ENCODE data around the gene CALR.
"Not testable (repeated sequence)": the region's sequence is repeated elsewhere in the genome, so short reads cannot be mapped to it uniquely, and the experiment has no call there.

CALR gene

DNA sequence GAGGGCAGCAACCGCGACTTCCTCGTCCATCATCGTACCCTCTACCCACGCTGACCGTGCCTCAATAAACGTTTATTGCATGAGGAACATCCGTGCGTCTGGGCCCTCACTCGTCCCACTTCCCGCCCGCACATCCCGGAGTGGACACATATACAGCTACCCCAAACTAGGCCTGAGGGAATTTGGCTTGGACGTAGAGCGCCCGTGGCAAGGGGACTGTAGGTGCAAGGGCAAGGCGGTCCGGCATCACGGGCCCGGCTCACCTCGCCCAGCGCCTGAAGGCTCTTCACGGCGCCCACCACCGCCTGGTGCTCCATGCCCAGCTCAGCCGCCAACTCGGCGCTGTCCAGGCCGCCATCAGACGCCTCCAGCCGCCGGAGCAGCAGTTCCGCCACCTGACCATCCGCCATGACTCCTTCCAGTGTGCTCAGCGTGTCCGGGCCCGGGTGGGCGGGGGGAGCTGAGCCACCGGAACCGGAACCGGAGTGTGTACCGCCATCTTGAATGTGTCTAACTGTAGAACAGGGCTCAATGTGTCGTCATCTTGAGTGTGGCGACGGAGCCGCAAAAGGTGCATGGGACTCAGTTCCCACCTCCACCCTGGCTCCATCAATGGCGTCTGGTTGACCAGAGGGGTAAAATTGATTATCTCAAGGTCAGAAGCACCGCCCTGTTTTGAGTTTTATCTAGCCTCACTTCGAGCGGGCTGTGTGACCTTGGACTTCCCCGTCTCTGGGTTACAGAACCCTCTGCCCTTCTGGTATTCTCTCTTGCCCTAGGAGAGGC is 4.9 kb upstream of the CALR start, which contains the start of gene FARSA:
FARSA (minus strand) TSS at position 425 of the 786 bp plus-strand sequence; CDS start at position 410, 15 bp downstream.
- peak; percentile 73 to 79 for DNase-seq (ENCODE audit: low read depth in 1 of 2, low spot score in 1 of 2)

DNA sequence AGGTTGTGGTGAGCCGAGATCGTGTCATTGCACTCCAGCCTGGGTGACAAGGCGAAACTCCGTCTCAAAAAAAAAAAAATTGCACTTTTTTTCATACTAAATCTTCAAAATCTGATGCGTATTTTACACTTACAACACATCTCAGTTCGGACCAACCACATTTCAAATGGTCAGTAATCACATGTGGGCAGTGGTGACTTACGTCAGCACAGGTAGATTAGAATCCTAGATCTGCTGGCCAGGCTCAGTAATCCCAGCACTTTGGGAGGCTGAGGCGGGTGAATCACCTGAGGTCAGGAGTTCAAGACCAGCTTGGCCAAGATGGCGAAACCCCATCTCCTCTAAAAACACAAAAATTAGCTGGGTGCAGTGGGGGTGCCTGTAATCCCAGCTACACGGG is 3.3 kb upstream of the CALR start:
- DNase-seq (ENCODE audit: low read depth in 1 of 2, low spot score in 1 of 2): no peak

DNA sequence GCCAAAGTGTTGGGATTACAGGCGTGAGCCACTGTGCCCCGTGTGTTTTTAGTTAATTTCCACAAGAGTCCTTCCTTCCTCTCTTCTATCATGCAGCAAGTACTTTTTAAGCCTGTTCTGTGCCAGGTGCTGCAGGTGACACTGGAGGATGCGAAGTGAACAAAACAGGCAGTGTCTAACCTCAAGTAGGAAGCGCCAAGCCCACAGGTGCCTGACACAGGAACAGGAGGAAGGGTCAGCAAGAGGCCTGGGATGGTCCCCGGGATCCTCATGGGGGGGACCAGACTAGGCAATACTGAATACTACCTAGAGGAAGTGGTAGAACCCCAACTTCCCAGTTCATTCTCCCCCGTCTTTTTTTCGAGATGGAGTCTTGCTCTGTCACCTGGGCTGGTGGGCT is 1.8 kb upstream of the CALR start:
- no peak for DNase-seq (ENCODE audit: low read depth in 1 of 2, low spot score in 1 of 2)

DNA sequence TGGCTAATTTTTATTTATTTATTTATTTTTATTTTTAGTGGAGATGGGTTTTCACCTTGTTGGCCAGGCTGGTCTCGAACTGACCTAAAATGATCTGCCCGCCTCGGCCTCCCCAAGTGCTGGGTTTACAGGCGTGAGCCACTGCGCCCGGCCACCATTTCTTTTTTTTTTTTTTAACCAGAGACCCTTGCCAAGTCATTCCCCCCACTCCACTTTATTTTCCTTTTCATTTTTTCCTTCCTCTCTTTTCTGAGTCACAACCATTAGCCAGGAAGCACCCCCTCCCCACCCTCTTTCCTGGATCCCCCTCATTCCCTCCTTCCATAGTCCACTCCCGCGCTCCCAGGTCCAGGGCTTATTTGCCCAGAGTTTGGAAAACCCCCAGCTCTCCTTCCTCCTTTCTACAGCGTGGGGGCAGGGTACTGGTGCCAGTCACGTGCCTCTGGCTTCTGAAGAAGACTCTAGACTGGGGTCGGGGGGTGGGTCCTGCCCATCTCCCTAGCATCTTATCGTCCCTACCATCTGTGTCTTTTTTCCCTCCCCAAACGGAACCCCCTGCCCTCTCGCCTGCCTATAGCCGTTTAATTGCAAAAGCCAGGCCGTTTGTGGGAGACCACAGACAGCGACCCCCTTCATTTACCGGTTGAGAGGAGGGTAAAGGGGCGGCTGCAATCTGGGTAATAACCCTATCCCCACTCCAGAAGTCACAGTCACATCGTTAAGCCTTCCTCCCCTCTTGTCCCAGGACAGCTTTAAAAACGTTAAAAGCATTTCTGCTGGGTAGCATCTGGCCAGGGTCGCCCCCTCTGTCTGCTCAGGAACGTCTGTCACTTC is 1.1 kb upstream of the CALR start:
- no peak for DNase-seq (ENCODE audit: low read depth in 1 of 2, low spot score in 1 of 2)

DNA sequence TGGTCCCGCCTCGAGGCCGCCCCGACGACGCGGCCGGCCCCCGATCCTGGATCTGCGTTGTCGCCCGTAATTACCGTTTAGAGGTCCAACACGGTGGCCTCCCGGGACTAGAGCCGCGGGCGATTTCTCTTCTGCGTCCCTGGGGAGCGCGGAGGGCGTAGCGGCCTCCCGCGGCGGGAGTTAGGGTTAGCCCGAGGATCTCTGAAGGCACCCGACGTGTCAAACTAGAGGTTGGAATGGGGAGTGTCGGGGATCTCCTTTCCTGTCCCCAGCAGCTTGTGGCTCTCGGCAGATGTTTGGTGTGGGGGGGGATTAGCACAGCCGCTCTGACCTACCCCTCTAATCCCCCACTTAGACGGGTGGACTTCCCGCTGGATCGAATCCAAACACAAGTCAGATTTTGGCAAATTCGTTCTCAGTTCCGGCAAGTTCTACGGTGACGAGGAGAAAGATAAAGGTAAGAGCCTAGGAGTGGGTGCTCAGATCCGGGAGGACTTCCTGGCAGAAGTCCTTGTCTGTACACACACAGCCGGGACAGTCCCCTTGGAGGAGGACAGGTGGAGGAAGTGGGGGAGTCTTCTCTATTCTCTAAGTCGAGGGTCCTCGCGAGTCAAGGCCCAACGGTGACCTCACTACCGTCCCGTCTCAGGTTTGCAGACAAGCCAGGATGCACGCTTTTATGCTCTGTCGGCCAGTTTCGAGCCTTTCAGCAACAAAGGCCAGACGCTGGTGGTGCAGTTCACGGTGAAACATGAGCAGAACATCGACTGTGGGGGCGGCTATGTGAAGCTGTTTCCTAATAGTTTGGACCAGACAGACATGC is 581 bp downstream of the CALR start:
- no peak for DNase-seq (ENCODE audit: low read depth in 1 of 2, low spot score in 1 of 2)

DNA sequence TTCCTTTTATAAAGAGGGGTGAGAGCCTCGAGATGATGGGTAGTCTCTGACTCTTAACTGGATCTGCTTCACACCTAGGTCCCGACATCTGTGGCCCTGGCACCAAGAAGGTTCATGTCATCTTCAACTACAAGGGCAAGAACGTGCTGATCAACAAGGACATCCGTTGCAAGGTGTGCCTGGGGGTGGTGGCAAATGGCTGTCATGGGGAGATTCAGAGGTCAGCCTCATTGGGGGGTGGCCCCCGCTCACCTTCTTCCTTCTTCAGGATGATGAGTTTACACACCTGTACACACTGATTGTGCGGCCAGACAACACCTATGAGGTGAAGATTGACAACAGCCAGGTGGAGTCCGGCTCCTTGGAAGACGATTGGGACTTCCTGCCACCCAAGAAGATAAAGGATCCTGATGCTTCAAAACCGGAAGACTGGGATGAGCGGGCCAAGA is 1.6 kb downstream of the CALR start:
- DNase-seq (ENCODE audit: low read depth in 1 of 2, low spot score in 1 of 2): no peak

DNA sequence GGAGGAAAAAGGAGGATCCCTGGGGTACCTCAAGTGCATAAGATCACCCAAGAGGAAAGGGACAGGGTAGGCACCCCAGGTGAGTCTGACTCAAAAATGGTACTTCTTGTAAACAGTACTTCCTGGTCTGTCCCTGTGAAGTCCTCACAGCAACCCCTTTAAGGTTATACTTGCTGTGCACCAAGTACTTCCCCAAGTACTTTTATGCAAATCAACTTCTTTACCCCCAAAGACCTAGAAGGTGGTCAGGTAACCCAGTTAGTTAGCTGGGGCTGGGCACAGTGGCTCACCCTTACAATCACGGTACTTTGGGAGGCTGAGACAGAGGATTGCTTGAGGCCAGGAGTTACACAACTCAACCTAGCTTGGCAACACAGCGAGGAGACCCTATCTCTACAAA is 2.5 kb downstream of the CALR start:
- no peak for DNase-seq (ENCODE audit: low read depth in 1 of 2, low spot score in 1 of 2)

DNA sequence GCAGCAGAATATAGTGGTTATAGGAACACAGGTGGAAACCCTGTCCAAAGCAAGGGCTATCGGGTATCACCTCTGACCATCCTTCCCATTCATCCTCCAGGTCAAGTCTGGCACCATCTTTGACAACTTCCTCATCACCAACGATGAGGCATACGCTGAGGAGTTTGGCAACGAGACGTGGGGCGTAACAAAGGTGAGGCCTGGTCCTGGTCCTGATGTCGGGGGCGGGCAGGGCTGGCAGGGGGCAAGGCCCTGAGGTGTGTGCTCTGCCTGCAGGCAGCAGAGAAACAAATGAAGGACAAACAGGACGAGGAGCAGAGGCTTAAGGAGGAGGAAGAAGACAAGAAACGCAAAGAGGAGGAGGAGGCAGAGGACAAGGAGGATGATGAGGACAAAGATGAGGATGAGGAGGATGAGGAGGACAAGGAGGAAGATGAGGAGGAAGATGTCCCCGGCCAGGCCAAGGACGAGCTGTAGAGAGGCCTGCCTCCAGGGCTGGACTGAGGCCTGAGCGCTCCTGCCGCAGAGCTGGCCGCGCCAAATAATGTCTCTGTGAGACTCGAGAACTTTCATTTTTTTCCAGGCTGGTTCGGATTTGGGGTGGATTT is 5.1 kb downstream of the CALR start:
- no peak for DNase-seq (ENCODE audit: low read depth in 1 of 2, low spot score in 1 of 2)

DNA sequence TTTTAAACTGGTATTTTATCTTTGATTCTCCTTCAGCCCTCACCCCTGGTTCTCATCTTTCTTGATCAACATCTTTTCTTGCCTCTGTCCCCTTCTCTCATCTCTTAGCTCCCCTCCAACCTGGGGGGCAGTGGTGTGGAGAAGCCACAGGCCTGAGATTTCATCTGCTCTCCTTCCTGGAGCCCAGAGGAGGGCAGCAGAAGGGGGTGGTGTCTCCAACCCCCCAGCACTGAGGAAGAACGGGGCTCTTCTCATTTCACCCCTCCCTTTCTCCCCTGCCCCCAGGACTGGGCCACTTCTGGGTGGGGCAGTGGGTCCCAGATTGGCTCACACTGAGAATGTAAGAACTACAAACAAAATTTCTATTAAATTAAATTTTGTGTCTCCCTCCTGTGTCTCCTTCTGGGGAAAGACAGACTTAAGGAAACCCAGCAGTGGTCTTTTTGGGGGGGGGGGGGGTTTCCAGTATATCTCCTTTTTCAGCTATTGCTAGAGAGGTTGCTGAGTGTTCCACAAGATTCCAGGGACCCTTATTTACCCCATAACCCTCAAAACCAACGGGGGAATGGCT is 5.8 kb downstream of the CALR start:
- DNase-seq (ENCODE audit: low read depth in 1 of 2, low spot score in 1 of 2): no peak

DNA sequence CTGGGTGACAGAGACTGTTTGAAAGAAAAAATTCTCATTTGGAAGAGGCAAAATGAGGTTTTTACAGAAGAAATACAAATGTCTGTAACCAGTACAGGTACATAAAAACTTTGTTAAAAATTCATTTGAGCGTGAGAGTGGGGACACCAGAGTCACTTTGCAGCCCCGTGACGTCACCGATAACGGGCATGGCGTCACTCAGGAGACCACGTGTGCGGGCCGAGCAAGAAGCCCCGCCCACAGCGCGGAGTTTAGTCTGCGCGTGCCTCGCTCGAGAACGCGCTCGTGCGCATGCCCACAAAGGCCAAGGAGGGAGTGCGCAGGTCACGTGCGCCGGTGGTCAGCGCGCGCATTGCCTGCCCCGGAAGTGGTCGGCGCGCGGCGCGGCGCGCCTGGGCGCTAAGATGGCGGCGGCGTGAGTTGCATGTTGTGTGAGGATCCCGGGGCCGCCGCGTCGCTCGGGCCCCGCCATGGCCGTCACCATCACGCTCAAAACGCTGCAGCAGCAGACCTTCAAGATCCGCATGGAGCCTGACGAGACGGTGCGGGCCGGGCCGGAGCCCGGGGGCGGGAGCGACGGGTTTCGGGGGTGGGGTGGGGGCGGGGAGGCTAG is 7.2 kb downstream of the CALR start, which contains the start of gene RAD23A:
RAD23A (plus strand) TSS at position 384 of the 613 bp plus-strand sequence; CDS start at position 471, 87 bp downstream.
- DNase-seq (ENCODE audit: low read depth in 1 of 2, low spot score in 1 of 2): peak; percentile 95 to 98

DNA sequence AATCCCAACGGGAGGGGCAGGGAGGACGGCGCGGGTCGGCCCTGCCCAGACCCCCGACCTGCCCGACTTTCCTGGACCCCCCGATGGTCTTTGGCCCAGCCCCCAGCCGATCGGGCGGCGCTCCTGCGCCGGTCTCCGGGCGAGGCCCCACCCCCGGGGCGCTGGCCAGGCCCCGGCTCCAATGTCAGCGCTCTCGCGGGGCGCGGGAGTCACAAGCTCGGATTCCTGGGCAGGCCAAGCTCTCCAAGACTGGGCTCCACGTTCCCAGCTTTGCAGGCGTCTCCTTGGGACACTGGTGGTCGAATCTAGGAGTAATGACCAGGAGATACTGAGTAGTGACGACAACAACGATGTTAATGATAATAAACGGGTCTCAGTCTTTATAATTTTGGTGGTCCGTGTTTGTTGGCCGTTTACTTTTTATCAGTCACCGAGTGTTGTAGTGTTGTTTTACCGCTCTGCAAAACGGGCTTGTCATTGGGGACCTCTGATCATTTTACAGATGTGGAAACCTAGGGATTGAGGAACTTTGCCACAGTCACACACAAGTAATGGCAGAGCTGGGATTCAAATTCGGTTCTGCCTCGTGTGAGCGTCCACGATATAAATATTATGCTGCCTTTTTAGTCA is 7.8 kb downstream of the CALR start:
- peak; percentile 20 to 42 for DNase-seq (ENCODE audit: low read depth in 1 of 2, low spot score in 1 of 2)

DNA sequence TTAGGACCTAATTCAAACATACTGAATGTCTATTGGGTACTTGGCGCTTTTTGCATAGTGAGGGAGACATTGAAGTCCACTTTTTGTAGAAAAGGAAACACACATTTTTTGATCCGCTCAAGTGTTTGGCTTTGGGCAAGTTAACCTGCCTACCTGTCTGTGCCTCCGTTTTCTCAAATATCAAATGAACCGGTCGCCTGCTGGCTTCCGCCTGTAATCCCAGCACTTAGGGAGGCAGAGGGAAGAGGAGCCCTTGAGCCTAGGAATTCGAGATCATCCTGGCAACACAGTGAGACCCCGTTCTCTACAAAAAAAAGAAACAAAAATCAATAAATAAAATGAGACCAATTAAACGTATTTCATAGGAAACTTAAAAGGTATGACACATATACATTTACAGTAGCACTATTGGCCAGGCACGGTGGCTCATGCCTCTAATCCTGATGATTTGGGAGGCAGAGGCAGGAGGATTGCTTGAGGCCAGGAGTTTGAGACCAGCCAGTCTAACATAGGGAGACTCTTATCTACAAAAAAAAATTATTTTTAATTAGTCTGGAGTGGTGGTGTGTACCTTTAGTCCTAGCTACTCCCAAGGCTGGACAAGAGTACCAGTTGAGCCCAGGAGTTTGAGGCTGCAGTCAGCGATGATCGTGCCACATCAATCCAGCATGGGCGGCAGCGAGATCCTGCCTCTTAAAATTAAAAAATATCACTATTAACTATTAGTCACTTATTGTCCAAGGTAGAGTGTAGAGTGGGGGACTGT is 8.5 kb downstream of the CALR start:
- DNase-seq (ENCODE audit: low read depth in 1 of 2, low spot score in 1 of 2): no peak

DNA sequence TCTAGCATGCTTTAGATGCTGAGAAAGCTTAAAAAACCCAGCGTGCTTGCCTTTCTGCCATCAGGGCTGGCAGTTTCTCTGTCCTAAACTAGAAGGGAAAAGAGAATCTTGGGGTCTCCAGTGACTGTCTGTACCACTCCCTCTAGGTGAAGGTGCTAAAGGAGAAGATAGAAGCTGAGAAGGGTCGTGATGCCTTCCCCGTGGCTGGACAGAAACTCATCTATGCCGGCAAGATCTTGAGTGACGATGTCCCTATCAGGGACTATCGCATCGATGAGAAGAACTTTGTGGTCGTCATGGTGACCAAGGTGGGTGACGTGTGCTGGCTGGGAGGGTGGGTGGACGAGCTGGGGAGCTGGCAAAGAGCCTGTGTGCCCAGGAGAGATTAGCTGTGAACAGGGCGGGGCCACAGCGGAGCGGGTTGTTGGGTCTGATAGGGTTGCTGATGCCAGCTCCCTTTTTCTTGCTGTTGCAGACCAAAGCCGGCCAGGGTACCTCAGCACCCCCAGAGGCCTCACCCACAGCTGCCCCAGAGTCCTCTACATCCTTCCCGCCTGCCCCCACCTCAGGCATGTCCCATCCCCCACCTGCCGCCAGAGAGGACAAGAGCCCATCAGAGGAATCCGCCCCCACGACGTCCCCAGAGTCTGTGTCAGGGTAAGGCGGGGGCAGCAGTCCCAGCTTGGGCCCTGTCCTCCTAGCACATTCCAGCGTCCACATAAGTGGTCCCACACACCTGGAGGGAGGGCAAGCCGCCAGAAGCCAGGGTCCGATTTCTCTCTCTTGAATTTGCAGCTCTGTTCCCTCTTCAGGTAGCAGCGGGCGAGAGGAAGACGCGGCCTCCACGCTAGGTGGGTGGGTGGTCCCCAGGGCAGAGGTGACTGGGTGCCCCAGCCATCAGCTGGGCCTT is 9.5 kb downstream of the CALR start:
- DNase-seq (ENCODE audit: low read depth in 1 of 2, low spot score in 1 of 2): no peak

DNA sequence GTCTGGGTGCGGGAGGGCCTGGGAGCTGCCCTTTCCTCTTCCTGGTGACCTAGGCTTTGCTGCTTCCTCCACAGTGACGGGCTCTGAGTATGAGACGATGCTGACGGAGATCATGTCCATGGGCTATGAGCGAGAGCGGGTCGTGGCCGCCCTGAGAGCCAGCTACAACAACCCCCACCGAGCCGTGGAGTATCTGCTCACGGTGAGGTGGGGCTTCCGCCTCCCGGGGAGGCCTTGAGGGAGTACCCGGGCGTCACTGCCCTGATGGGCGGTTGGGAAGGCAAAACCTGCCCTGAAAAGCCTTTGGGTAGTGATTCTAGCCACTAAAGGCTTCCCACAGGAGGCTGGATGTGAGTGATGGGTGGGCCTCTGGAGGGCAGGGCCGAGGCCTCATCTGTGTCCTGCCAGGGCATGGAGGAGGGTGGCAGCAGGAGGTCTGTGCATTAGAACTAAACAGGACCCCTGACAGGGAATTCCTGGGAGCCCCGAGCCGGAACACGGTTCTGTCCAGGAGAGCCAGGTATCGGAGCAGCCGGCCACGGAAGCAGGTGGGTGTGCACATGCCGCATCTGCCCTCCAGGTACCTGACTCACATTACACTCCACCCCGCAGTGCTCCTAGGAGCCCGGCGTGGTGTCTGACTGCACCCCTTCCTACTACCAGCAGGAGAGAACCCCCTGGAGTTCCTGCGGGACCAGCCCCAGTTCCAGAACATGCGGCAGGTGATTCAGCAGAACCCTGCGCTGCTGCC is 10.4 kb downstream of the CALR start:
- DNase-seq (ENCODE audit: low read depth in 1 of 2, low spot score in 1 of 2): no peak

DNA sequence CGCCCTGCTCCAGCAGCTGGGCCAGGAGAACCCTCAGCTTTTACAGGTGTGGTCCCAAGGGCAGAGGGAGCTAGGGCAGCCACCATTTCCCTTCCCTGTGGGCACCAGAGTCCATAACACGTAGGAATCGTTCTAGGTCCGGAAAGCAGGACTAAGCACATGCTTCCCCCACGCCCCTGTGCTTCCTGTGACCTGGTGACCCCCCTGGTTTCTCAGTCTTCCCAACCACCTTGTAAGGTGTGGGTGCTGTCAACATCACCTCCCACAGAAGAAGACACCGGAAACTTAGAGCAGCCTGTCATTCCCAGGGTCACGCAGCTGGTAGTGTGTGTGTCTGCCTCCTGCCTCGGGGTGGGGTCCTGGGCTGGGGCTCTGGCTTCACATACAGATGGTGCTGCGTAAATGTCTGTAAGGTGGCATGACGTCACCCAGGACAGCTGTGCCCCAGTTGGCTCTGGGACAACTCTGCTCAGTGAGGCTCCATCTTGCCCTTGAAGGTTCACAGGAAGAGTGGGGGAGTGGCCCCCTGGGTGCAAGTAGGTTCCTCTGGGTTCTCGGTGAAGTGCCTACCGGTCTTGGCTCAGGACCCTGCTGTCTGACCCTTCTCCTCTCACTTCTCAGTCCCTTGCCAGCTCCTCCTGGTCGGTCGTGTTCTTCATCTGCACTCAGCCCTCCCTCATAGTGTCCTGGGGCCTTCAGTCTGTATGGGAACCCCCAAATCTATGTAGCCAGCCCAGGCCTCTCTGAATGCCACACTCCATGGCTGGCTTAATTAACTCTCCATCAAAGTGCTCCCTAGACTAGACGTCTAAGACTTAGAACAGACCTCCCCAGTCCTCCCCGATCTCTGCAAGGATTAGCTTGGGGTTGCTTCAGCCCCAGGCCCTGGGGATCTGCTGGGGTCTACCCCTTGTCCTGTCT is 11.2 kb downstream of the CALR start:
- no peak for DNase-seq (ENCODE audit: low read depth in 1 of 2, low spot score in 1 of 2)

DNA sequence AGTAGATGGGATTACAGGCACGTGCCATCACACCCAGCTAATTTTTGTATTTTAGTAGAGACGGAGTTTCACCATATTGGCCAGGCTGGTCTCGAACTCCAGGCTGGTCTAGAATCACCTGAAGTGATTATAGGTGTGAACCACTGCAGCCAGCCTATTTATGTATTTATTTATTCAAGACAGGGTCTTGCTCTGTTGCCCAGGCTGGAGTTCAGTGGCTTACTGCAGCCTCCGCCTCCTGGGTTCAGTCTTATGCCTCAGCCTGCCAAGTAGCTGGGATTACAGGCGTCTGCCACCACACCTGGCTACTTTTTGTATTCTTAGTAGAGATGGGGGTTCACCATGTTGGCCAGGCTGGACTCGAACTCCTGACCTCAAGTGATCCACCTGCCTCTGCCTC is 13.6 kb downstream of the CALR start:
- DNase-seq (ENCODE audit: low read depth in 1 of 2, low spot score in 1 of 2): not testable (repeated sequence)

Data from stimulated activated CD4-positive, alpha-beta T cell treated with anti-CD3 and anti-CD28 coated beads, Interleukin-15, amount 100 ng/mL, for 1 hour (primary cell).